Activated gamma-delta T cell (primary cell): ENCODE data around the gene NKD2.

Experiments
- DNase-seq: peaks from one replicate; lab custom pipeline; 2025; lab: John Stamatoyannopoulos, UW

The NKD2 gene

GRCh38 chr5:1029945-1030625 lies 21.5 kb downstream of the NKD2 start:
- no peak for DNase-seq

DNA sequence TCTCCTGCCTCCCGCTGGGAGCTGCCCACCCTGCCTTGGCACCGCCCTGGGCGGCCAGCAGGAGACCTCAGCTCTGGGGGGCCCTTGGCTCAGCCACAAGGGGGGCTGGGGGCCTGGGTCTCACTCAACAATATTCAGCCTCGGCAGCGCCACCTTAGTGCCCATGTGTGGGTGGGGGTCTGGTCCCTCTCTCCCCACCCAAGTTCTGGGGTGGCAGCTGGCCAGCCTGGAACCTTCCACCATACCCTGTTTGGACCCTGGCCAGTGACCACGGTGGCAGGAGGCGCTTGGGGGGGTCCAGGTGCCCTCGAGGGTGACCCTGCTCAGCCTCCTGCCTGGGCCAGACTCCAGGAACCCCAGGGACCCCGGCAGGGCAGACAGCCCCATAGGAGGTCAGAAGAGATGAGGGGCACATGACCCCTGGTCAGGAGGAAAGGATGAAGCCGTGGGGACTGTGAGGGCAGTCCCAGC lies 22.2 kb downstream of the NKD2 start:
- DNase-seq = no peak

DNA sequence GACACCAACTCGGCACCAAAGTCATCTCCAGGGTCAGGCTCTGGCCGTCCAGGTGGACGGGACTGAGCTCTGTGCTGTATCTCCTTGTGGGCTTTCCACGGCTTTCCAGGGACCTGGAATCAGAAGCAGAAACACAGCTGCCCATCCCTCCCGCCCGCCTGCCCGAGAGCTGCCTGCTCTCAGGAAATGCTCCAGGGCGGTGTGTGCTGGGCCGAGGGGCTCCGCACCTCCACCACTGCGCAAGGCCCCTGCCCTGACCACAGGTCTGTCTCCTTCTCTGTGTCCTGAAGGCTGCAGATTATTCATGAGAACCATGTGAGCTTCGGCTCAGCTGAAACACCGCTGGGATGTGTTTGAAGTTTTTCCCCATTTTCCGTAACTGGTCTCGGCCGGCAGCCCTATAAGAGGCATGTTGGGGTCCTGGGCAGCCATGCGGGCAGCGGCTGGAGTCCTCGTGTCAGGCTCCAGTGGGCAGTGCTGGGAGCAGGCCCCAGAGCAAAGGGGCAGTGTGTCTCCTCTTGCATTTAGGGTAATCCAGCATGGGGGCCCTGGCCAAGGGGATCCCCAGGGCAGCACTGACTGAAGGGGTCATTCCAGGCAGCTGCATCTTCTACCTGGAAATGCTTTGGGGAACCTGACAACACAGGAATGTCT lies 22.8 kb downstream of the NKD2 start:
- DNase-seq = no peak

DNA sequence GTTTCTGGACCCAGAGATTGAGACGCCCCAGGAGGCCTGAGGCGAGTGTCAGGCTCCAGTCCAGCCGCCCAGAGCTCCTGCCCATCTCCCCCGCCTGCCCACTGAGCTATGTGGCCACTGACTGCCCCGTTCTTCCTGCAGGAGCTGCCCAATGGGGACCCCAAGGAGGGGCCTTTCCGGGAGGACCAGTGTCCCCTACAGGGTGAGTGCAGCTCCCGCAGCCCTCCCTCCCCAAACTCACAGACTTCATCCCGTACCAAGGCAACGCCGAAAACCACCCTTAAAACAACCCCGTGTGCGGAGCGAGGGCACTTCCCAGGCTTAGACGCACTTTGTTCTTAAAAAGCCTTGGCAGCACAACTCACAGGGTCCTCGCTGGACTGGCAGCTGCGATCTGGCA lies 23.4 kb downstream of the NKD2 start:
- no peak for DNase-seq

- no peak for DNase-seq
These were observed 24.0 kb downstream of the NKD2 start for GRCh38 chr5:1032551-1033027.

- DNase-seq = no peak
These were observed 24.6 kb downstream of the NKD2 start for GRCh38 chr5:1033178-1033577.

DNA sequence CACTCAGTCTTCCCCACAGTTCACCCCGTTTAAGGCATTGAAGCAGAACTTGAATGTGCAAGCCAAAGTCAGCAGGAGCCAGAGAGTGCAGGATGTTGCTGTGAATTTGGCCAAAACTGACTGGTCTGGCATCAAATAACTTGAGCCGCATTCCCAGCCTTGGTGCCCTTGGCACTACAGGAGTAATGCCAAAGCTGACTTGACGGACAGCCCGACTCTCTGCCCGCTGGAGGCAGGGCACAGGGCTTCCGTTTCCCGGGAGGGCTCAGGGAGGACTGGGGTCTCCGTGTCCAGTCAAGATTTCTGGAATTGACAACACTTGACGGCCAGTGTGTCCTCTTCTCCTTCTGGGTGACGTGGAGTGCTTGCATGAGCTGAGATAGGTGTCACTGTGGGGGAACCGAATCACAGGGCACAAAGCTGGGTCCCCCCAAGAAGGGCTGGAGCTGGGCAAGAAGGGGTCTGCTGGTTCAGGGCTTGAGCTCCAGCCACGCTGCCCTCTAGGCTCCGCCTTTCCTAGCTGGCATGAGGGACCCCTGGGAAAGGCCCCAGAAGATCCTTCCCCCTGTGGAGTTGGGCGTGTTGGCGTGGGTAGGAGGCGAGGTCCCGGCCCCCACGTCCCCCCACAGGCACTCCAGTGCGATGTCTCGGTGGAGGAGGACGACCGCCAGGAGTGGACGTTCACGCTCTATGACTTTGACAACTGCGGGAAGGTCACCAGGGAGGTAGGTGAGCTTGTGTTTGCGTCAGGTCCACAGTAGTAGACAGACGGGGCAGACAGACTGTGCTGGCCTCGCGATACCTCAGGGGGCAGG lies 25.2 kb downstream of the NKD2 start:
- no peak for DNase-seq

- no peak for DNase-seq
These were observed 25.9 kb downstream of the NKD2 start for GRCh38 chr5:1034421-1034905.

DNA sequence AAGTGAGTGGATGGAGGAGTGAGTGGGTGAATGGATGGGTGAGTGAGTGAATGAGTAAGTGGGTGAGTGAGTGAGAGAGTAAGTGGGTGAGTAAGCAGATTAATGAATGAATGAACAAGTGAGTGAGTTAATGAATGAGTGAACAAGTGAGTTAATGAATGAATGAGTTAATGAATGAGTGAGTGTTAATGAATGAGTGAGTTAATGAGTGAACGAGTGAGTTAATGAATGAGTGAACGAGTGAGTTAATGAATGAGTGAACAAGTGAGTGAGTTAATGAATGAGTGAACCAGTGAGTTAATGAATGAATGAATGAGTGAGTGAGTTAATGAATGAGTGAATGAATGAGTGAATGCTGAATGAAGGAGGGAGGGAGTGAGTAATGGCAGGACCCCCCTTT lies 26.4 kb downstream of the NKD2 start:
- no peak for DNase-seq

DNA sequence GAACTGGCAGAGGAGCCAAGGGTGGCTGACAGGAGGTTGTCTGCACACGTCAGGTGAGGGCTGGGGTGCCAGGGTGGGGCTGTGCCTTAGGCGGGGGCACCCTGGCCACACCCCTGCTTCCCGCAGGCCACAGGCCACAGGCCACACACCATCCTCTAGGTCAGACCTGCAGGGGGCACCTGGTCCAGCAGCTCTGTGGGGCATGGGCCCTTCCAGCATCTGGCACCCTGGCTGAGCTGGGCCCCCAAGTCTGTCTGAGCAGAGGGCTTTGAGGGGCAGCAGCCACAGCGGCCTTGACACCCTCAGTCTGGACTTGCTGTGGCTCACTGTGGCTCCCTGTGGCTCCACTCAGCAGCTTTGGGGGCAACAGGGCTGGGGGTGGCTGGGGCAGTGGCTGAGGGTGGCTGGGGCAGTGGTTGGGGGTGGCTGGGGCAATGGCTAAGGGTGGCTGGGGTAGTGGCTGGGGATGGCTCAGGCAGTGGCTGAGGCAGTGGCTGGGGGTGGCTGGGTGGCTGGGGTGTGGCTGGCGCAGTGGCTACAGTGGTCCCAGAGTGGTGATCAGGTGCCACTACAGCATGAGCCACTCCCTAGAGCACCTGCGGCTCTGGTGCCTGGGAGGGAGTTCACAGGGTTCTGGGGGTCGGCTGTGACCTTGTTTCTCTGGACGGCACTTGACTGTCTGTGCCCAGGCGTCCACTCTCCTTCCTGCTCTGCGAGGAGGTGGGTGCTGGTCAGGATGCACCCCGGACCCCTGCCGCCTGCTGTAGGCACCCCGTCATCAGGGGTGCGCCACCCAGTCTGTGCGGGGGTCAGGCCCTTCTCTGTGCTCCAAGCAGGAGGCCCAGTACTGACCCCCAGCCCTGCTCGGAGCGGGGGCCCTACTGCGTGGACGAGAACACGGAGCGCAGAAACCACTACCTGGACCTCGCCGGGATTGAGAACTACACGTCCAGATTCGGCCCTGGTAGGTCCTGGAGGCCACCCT lies 27.1 kb downstream of the NKD2 start:
- DNase-seq = no peak

GRCh38 chr5:1036504-1037122 lies 28.0 kb downstream of the NKD2 start:
- no peak for DNase-seq

GRCh38 chr5:1037123-1037670 lies 28.6 kb downstream of the NKD2 start:
- no peak for DNase-seq

DNA sequence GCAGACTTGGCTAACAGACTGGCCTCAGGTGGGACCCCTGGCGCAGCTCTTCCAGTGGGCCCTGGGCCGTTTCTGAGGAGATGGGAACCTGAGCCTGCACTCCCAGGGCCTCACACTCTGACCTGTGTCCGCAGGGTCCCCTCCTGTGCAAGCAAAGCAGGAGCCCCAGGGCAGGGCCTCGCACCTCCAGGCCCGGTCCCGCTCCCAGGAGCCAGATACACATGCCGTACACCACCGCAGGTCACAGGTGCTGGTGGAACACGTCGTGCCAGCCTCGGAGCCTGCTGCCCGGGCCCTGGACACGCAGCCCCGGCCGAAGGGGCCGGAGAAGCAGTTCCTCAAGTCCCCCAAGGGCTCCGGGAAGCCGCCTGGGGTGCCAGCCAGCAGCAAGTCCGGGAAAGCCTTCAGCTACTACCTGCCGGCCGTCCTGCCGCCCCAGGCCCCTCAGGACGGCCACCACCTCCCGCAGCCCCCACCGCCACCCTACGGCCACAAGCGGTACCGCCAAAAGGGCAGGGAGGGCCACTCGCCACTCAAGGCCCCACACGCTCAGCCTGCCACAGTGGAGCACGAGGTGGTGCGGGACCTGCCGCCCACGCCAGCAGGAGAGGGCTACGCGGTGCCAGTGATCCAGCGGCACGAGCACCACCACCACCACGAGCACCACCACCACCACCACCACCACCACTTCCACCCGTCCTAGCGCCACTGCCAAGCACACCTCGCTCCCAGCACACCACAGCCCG lies 29.2 kb downstream of the NKD2 start:
- DNase-seq = no peak

GRCh38 chr5:1038417-1039209 lies 30.0 kb downstream of the NKD2 start:
- DNase-seq = no peak

GRCh38 chr5:1039210-1039548 lies 30.6 kb downstream of the NKD2 start:
- no peak for DNase-seq

DNA sequence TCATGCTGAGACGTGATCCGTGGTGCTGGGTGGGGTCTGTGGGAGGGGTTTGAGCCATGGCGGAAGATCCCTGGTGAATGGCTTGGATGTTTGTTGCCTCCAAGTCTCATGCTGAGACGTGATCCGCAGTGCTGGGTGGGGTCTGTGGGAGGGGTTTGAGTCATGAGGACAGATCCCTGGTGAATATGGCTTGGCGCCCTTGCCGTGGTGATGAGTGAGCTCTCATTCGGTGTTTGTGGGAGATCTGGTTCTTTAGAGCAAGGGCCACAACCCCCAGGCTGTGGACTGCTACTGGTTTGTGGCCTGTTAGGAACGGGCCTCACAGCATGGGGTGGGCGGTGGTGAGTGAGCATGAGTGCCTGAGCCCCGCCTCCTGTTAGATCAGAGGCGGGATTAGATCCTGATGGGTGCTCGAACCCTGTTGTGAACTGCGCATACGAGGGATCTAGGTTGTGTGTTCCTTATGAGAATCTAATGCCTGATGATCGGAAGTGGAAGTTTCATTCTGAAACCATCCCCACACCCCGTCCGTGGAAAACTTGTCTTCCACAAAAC lies 31.2 kb downstream of the NKD2 start:
- no peak for DNase-seq

DNA sequence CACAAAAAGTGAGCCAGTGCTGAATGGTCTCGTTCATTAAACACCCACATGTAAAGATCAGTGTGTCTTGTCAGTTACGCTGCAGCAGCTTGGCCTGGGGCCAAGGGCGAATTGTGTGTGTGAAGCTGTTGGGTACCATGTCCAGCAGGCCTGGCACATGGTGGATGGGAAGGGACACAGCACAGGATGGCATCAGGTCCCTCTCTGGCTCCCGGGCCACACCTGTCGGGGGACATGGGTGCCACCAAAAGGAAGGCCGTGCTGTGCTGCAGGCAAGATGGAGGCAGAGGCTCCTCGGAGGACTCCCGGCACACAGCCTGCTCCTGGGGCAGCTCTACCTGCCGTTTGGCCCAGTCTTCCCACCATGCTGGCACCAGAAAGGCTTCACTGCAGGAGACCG lies 32.0 kb downstream of the NKD2 start:
- no peak for DNase-seq

DNA sequence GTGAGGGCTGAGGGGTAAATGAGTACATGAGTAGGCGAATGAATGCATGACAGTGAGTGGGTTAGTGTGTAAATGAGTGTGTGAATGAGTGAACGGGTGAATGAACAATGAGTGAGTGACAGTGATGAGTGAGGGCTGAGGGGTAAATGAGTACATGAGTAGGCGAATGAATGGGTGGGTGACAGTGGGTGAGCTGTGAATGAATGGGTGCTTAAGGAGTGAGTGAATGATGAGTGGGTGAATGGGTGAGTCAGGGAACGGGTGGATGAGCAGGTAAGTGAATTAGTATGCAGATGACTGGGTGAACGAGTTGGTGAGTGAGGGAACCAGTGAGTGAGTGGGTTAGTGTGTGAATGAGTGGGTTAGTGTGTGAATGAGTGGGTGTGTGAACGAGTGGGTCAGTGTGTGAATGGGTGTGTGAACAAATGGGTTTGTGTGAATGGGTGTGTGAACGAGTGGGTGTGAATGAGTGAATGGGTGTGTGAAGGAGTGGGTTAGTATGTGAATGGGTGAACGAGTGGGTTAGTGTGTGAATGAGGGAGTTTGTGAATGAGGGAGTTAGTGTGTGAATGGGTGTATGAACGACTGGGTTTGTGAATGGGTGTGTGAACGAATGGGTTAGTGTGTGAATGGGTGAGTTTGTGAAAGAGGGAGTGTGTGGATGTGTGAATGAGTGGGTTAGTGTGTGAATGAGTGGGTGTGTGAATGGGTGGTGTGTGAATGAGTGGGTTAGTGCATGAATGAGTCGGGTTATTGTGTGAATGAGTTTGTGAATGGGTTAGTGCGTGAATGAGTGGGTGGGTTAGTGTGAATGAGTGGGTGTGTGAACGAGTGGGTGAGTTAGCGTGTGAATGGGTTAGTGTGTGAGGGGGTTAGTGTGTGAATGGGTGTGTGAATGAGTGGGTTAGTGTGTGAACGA lies 32.9 kb downstream of the NKD2 start:
- no peak for DNase-seq
